ENCODE results near the gene DRGX. TPM values are rescaled to one million over a fixed set of nuclear protein-coding genes. Genes with fewer than 3 reads are reported as not detected.

The DRGX gene
- total and polyA plus RNA-seq, 12 donors: not detected

- intact Hi-C loops (cut with DNase I): loop anchor here in 1 of 10 donors (10.0 kb wide), 1 partner anchor 706 kb away; no protein-coding TSS in a partner anchor
- ATAC-seq: no peak
- H3K4me1 ChIP-seq: no peaks in the 10 kb centered on the region
- H3K27ac ChIP-seq: no peak overlapping the region
- no peaks in the 10 kb centered on the region for H3K9me3 ChIP-seq
- no peak overlapping the region for H3K4me3 ChIP-seq
- DNase-seq: no peak
- 89% methylated on average over 8 of the region's 8 CpGs for WGBS, 2 donors
- peaks cover 0 to 4% (median 0%) of the 10 kb centered on the region in 7 donors for H3K27me3 ChIP-seq
- no peak for TF ChIP-seq CTCF (IDR thresholded peaks at IDR 0.05)
- H3K36me3 ChIP-seq: no peaks in the 10 kb centered on the region
Observed at GRCh38 chr10:49370326-49371100, 25.4 kb downstream of the DRGX start.

- Histone ChIP-seq H3K4me3 (no peak overlapping the region), H3K36me3 (no peaks in the 10 kb centered on the region), H3K4me1 (no peaks in the 10 kb centered on the region), H3K27me3 (peaks cover 0 to 4% (median 0%) of the 10 kb centered on the region in 7 donors), H3K9me3 (no peaks in the 10 kb centered on the region), H3K27ac (no peak overlapping the region)
- no peak for TF ChIP-seq CTCF (IDR thresholded peaks at IDR 0.05)
- no peak for ATAC-seq
- intact Hi-C loops (cut with DNase I): loop anchor here in 5 of 10 donors (10.0 kb wide), 4 partner anchors 155 to 715 kb away; no protein-coding TSS in a partner anchor
- no peak for DNase-seq
- 73 to 79% methylated on average over 14 of the region's 14 CpGs for WGBS, 2 donors
Observed at GRCh38 chr10:49369216-49370162, 26.4 kb downstream of the DRGX start.

GRCh38 chr10:49368256-49368655 is 27.6 kb downstream of the DRGX start:
- no peak for DNase-seq
- WGBS, 2 donors: 82% methylated on average over 4 of the region's 4 CpGs
- TF ChIP-seq CTCF (IDR thresholded peaks at IDR 0.05): no peak
- peaks cover 0 to 4% (median 0%) of the 10 kb centered on the region in 7 donors for H3K27me3 ChIP-seq
- H3K9me3 ChIP-seq: no peaks in the 10 kb centered on the region
- H3K27ac ChIP-seq: no peak overlapping the region
- peak in 1 of 8 donors; percentile 35 for ATAC-seq
- no peaks in the 10 kb centered on the region for H3K36me3 ChIP-seq
- no peaks in the 10 kb centered on the region for H3K4me1 ChIP-seq
- H3K4me3 ChIP-seq: no peak overlapping the region
- intact Hi-C loops (cut with DNase I): loop anchor here in 5 of 10 donors (10.0 kb wide), 3 partner anchors 153 to 713 kb away; no protein-coding TSS in a partner anchor

- Histone ChIP-seq H3K27me3 (peaks cover 0 to 4% (median 0%) of the 10 kb centered on the region in 7 donors), H3K4me1 (peaks cover 0 to 6% (median 0%) of the 10 kb centered on the region in 9 donors), H3K4me3 (no peak overlapping the region), H3K36me3 (no peaks in the 10 kb centered on the region), H3K9me3 (no peaks in the 10 kb centered on the region), H3K27ac (no peak overlapping the region)
- 28 to 34% methylated on average over 5 of the region's 5 CpGs for WGBS, 2 donors
- TF ChIP-seq CTCF (IDR thresholded peaks at IDR 0.05): no peak
- ATAC-seq (peak in 1 of 8 donors; percentile 16), DNase-seq (no peak)
- intact Hi-C loops (cut with DNase I): loop anchor here in 5 of 10 donors (10.0 kb wide), 3 partner anchors 153 to 713 kb away; no protein-coding TSS in a partner anchor
Observed at GRCh38 chr10:49367600-49367999, 28.3 kb downstream of the DRGX start.
